CD4-positive, alpha-beta T cell treated with Interleukin-6 for 4 hours (primary cell): Measurements from ENCODE around the gene CTDSPL.

Source experiments
- DNase-seq: peaks from one replicate; pipeline ENCODE4 v3.0.0-alpha.2; 2020; ENCODE audit warnings: mixed read lengths

Gene CTDSPL

DNA sequence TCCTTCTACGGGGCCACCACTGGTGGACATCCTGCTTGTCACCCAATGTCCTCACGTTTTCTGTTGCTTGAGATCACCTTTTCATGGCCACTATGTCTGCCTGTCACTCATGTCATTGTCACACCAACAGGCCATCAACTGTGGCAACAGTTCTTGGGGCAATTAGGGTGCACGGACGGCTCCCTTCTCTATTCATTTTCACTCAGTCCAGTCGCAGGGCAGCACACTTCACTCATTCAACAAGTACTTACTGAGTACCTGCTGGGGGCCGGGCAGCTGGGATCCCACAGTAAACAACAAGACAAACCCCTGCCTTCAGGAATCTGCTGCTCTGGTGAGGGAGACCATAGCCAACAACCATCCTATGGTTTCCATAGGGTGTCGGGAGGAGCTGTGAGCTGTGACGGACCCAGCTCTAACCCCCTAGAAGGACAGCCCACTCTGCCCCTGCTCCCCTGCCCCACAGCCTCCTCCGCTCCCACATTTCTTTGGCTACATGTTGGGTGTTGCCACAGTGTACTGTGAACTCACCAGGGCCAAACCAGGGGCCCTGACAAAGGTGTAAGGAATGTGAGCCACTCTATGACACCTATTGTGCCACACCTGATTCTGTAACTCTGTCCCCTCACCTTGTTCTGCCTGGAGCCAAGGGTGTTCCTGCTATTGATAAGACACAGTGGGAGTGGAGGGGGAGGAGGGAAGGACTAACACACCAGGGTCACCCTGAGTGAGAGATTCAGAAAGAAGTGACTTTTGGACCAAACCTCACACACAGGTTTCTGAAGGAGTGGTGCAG is 130.8 kb downstream of the CTDSPL start:
- no peak for DNase-seq

DNA sequence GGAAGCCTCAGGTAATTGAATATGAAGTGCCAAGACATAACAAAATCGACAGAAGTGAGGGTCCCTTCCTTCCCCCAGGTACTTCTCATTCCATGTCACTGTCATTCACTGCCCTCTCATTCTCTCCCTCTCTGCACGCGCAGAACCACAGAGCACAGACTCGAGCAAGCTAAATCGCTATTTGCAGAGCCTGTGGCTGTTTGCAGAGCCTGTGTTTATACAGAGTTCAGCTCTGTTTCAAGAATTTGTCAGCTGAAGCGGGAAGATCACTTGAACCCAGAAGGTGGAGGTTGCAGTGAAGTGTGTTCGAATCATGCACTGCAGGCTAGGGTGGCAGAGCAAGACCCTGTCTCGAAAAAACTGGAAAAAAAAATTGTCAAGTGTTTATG is 131.4 kb downstream of the CTDSPL start:
- no peak for DNase-seq

DNA sequence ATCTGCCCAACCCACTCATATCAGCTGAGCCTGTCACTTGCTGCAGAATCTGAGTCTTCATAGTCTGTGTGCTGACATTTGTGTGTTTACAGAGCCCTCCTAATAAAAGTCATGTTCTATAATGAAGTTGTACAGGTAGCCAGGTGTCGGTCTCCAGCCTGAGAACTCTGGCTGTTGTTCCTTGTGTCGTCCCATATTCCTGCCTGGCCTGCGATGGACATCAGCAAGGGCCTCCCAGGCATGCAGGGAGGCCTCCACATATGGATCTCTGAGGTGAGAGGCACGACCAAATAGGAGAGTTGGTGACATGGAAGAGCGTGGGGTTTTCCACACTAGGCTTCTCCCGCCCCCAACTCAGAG is 131.8 kb downstream of the CTDSPL start:
- DNase-seq: no peak

DNA sequence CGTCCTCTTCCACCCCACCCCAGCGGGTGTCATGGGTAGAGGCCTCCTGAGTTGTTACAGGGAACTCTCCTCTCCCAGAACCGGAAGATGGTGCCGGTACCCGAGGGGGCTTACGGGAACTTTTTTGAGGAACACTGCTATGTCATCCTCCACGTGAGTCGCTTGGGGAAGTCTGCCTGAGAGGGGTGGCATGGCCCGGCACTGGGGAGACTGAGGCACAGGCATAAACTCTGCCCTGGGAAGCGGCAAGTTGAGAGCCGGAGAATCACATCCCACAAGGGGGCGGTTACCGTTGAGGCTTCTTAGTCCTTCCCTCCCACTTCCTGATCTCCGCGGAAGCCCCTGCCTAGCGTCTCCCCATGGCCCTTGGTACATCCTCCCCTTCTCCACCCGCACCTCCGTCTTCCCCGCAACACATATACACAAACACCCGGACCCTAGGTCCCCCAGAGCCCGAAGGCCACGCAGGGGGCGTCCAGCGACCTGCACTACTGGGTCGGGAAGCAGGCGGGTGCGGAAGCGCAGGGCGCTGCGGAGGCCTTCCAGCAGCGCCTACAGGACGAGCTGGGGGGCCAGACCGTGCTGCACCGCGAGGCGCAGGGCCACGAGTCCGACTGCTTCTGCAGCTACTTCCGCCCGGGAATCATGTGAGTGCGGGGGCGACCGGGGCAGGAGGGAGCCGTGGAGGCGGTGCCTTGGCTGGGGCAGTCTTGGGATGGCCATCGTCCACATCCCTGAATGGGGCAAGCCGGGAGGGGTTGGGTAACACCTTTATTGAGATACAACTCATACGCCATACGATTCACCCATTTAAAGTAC is 132.3 kb downstream of the CTDSPL start:
- DNase-seq: peak; percentile 73

DNA sequence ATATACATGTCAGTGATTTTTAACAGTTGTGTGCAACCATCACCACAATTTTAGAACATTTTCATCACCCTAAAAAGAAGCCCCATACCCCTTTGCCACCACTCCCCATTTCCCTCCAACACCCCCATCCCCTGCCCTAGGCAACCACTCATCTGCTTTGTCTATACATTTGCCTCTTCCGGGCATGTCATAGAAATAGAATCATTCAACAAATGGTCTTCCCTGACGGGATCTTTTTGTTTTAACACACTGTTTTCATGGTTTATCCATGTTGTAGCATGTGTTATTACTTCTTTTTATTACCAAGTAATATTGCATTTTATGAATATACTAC is 132.9 kb downstream of the CTDSPL start:
- DNase-seq: no peak

DNA sequence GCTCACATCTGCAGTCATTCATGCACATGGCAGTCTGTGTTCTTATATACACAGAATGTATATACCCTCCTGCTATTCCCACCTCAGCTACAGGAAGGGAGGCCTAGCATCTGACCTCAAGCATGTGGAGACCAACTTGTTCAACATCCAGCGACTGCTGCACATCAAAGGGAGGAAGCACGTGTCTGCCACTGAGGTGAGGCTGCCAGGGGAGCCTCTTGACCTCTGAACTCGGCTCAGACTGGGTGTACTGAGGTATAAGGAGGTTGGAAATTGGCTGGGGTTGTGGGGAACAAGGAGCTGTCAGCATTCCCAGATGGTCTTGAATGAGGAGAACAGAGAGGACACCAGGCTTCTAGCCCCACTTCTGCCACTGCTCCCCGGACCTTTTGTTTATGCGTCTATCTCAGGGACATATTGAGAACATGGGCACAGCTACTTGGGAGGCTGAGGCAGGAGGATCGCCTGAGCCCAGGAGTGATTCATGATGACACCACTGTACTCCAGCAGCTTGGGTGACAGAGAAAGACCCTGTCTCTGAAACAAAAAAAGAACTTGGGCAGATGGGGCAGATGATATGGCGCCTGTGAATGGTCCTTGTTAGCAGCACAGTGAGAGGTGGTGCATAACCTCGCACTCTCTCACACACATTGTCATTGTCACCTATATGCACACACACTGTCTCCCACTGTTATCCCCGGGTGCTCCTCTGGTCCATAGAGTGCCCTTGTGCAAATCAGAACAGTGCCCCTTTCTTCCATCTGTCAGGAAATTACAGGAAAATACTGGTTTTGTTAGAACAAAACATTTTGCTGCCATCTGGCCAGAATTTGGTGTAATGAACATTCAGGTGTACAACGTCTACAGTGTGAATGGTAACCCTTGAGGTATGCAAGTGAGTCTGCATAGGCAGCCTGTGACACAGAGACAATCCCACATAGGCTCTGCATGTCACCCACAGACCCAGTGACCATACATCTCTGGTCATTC is 134.3 kb downstream of the CTDSPL start:
- peak; percentile 53 for DNase-seq

DNA sequence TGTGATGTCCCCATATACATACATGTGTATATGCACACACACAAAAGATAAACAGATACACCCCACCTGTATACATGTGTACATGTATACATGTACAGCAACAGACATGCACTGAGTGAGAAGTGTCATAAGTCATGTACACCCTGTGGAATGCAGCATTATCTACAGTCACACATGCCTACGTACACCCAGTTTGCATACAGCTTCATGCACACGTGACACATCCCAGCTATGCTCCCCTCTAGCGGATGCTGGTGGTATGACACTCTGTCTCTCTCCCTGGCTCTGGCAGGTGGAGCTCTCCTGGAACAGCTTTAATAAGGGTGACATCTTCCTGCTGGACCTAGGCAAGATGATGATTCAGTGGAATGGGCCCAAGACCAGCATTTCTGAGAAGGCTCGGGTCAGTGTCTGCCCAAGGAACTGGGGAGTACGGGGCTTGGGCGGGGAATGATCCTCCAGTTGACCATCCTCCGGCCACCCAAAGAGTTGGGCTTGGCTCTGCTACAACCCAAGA is 135.2 kb downstream of the CTDSPL start:
- DNase-seq: peak; percentile 87

DNA sequence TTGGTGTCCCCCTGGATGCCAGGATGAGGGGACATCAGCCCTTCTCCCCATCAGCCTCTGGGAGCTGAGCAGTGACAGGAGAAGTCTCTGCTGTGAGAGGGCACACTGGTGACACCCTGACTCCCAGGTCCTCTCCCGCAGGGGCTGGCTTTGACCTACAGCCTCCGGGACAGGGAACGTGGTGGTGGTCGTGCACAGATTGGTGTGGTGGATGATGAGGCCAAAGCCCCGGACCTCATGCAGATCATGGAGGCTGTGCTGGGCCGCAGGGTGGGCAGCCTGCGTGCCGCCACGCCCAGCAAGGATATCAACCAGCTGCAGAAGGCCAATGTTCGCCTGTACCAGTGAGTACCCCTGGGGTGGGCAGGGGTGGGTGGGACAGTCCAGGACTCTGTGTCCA is 135.7 kb downstream of the CTDSPL start:
- no peak for DNase-seq

DNA sequence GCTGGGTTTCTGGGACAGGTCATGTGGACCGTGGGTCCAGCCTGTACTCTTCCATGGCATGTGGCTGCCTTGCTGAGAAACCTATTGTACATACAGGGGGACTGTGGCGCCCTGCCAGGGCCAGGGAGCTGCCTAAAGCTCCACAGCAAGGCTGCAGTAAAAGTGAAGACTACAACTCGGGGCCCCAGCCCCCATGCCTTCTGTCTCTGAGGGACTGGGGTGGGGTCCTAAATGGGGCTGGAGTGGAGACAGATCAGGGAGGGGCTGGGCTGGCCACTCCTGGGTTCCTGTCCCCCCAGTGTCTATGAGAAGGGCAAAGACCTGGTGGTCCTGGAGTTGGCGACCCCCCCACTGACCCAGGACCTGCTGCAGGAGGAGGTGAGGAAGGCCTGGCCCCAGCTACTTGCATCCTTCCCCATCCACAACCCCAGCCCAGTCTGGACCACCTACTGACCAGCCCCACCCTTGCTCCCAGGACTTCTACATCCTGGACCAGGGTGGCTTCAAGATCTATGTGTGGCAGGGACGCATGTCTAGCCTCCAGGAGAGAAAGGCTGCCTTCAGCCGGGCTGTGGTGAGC is 136.2 kb downstream of the CTDSPL start:
- no peak for DNase-seq

DNA sequence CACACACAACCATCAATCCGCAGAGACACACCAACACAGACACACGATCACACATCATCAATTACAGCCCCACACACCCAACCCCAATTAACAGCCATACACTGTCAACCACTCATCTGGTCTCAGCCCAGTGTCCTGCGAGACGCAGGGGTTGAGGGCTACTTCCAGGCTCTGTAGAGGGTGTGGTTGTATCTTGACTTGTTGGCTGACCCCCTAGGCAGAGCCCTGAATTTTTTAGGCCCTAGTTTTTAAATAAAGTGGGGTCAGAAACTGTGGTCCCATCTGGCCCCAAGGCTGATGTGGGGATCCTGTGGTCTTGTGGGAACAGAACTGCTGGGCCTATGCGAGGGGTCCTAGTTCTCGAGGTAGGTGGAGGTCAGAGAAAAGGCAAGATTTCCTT is 138.2 kb downstream of the CTDSPL start:
- DNase-seq: no peak

DNA sequence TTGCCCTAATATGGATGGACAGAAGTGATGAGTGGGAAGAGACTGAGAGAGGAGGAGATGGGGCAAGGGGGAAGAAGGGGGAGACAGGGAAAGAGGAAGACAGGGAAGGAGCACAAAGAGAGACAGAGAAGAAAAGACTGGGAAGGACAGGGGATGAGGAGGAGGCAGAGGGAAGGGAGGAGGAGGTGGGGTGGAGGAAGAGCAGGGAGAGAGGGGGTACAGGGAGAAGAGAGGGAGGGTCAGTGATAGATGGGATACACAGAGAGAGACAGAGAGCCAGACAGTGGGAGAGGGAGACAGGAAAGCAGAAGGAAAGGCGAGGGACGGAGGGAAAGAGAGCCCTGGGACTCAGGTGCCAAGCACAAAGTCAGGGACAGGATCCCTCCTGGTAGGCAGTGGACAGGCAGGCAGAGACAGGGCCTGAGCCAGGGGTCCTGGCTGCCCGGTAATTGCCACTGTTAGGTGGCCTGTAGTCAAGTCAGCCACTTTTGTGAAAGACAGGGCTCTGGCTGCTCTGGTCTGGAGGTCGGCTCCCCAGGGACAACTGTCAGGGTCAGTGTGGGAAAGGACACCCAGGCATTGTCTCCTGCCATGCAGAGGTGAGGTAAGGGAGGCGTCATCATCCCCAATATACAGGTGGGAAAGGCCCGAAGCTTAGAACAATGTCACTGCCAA is 138.7 kb downstream of the CTDSPL start:
- DNase-seq: no peak

DNA sequence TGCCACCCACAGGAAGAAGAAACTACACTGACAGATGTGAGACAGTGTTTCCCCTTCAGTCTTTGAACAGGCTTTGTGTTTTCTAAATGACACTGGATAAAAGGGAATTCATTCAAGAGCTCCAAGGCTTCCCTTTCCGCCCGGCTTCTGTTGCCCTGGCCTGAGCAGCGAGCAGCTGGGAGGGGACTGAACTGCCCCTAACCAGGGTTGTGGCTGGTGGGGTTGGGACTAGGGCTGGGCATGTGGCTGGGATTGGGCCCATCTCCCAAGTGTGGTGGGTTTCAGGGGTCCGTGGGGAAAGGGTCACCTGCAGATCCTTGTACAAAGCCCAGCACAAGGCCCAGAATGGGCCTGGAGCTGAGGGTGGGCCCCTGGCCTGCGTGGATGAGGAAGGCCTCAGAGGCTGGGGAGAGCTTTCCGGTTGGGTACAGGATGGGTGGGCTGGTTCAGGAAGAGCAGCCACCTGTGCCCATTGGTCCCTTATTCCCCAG is 139.3 kb downstream of the CTDSPL start:
- DNase-seq: no peak

DNA sequence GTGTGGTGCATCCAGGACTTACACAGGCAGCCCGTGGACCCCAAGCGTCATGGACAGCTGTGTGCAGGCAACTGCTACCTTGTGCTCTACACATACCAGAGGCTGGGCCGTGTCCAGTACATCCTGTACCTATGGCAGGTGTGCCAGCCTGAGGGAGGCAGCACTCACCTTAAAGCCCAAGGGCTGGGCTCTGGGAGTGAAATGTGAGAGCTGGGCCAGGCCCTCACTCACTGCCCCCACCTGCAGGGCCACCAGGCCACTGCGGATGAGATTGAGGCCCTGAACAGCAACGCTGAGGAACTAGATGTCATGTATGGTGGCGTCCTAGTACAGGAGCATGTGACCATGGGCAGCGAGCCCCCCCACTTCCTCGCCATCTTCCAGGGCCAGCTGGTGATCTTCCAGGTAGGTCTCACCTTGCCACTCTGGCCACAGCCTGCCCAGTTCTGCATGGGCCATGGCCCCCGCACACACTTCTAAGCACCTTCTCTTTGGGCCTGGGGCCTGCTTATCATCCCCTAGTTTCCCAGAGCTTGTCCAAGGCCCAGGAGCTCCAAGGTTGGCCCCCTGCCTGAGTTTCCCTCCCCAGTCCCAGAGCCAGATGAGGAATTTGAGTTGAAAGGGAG is 139.9 kb downstream of the CTDSPL start:
- DNase-seq: no peak

DNA sequence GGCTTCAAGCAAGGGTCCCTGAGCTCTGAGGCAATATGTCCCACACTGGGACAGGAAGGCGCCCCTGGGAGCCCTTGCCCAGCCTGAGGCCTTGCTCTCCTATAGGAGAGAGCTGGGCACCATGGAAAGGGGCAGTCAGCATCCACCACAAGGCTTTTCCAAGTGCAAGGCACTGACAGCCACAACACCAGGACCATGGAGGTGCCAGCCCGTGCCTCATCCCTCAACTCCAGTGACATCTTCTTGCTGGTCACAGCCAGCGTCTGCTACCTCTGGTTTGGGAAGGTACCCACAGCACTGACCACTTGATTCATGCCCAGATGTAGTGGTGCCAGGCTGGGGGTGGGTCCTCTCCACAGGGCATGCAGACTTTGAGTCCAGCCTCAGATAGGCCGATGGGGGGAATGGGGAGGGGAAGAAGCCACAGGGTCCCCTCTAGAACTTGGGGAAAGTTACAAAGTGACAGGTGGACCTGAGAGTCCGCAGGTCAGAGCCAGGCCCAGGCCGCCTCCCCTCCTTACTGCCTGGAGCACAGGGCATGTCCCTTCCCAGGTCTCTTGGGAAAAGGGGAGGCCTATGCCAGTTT is 140.7 kb downstream of the CTDSPL start:
- no peak for DNase-seq

DNA sequence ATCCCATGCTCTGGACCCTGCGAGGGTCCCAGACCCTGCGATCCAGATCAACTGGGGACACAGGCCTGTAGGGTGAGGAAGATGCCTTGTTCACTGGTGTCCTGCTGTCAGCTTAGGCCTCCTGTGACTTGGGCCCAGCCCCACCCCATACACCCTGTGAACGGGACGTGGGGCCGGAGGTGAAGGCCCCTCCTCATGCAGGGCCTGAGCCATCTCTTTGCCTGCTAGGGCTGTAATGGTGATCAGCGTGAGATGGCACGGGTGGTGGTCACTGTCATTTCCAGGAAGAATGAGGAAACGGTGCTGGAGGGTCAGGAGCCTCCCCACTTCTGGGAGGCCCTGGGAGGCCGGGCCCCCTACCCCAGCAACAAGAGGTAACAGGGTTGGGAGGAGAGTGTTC is 141.3 kb downstream of the CTDSPL start:
- DNase-seq: no peak

DNA sequence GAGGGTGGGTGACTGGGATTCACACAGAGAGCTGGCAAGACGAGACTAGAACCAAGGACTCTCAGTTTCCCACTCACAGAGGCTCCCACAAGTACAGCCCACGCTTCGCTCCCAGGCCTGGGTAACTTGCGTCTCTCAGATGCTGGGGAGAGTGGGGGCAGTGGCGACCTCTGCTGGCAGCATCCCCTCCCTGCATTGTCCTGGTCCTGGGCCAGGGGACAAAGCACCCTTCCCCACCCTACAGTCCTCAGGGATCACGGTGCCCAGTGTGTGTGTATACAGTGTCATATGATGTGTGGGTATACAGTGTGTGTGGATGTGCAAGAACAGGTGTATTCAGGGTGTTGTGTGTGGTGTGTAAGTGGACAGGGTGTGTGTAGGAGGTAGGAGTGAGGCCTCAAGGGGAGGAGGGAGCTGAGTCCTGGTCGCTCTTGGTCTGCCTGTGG is 141.7 kb downstream of the CTDSPL start:
- DNase-seq: peak; percentile 75

DNA sequence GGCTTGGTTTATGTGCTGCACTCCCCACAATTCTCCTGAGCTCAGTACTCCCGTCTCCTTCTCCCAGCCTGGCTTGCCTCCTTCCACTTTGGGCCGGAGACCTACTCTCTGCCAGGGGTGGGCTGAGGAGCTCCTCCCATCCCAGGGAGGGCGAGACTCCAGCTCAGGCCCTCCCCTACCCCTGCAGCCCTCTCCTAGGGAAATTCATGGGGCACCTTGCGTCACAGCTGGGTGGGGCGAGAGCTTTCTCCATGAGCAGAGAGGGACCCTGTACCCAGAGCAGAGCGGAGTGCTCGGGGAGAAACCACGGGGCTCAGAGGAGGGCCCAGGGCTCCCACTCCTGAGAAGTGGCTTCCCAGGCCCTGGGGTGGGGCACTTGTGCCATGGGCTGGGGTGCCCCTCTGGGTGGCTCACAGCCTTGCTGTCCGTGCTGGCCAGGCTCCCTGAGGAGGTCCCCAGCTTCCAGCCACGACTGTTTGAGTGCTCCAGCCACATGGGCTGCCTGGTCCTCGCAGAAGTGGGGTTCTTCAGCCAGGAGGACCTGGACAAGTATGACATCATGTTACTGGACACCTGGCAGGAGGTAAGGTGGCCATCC is 142.2 kb downstream of the CTDSPL start:
- peak; percentile 1 for DNase-seq

DNA sequence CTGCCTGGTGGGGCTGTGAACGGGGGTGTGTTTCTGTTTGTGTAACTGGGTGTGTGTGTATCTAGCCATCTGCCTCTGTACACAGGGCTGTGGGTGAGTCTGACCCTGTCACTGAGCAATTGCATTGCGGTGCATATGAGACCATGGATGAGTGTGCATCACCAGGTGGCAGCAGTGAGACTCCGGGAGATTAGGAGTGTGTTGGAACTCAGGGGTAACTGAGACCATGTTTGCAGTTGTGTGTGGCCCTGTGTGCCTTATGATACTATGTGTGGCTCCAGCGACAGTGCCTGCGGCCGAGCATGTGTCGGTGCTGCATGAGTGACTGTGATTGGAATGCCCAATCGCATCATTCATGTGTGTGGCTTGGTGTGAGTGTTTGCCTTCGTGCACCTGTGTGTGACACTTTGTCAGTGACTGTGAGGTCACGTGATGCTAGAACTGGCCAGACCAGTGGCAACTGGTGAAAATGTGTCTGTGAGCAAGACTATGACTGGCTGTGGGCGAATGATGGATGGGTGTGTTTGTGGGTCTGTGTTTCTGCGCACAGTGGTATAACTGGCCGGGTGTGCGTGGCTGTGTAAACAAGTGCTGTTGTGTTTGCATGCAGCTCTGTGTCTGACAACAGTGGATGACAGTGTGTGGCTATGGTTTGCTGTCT is 142.9 kb downstream of the CTDSPL start:
- peak; percentile 77 for DNase-seq

DNA sequence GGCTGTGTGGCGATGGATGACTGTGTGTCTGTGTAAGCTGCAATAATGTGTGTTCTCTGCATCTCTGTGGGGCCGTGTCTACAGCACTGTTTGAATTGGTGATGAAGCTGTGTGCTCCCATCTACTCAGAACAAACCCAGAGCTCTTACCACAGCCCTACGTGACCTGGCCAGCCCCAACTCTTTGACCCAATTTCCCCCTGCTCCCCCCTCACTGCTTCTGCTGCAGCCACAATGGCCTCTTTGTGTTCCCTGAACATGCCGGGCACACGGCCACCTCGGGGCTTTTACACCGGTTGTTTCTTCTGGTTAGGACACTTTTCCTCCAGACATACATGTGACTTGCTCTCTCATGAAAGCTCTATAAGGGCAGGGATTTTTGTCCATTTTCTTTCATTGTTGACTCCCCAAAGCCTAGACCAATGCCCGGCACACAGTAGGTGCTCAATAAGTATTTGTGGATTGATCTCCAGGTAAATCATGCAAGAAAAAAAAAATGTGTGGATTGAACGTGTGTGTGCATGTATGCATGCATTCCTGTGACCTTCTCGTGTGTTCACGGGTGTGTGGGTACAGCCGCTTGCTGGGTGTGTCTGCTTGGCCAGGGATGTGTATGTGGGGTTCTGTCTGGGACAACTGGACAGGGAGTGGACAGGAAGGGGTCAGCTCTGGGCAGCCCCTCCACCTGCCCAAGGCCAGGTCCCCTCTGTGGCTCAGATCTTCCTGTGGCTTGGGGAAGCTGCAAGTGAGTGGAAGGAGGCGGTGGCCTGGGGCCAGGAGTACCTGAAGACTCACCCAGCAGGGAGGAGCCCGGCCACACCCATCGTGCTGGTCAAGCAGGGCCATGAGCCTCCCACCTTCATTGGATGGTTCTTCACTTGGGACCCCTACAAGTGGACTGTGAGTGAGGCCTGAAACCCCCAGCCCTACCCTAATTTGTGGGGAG is 143.7 kb downstream of the CTDSPL start:
- peak; percentile 1 for DNase-seq
